BE2C (cell line): ENCODE measurements around the gene TUBB4B.
"Not testable (repeated sequence)": the region's sequence is repeated elsewhere in the genome, so short reads cannot be mapped to it uniquely, and the experiment has no call there.

Experiments used
- DNase-seq: peaks from one replicate; pipeline ENCODE4 v3.0.0-alpha.2; 2020
- H3K27me3 ChIP-seq: fragments of 250-450 bp; sonication (Bioruptor Pico); 2 replicates; pipeline ENCODE4 v1.5.1; 2020; ENCODE audit warnings: mild to moderate bottlenecking
- H3K36me3 ChIP-seq: fragments of 250-450 bp; sonication (Bioruptor Pico); 2 replicates; pipeline ENCODE4 v1.5.1; 2020; ENCODE audit warnings: mild to moderate bottlenecking
- H3K4me1 ChIP-seq: fragments of 250-450 bp; sonication (Bioruptor Pico); 2 replicates; pipeline ENCODE4 v1.5.1; 2020
- H3K4me3 ChIP-seq: 2 replicates; pipeline ENCODE4 v1.5.1; 2011; ENCODE audit warnings: low read depth, low read length
- H3K9me3 ChIP-seq: fragments of 250-450 bp; sonication (Bioruptor Pico); 2 replicates; pipeline ENCODE4 v1.5.1; 2020
- CTCF ChIP-seq: IDR thresholded peaks from 2 replicates; pipeline ENCODE4 v1.5.1; 2012; ENCODE audit warnings: mild to moderate bottlenecking, low read depth, low read length

TUBB4B gene

GRCh38 chr9:137240318-137240840, 708 bp upstream of the TUBB4B start:
- TF ChIP-seq CTCF: peak; percentile 9; the same call in 1 of the 2 replicates
- peaks cover 20% of the 10 kb centered on the region for H3K4me1 ChIP-seq

GRCh38 chr9:137241490-137242268, 592 bp downstream of the TUBB4B start:
- no peak for DNase-seq
- Histone ChIP-seq H3K27me3 (no peaks in the 10 kb centered on the region), H3K9me3 (no peaks in the 10 kb centered on the region), H3K4me3 (peak overlapping the region; percentile 83), H3K36me3 (peaks cover 24% of the 10 kb centered on the region), H3K4me1 (peaks cover 19% of the 10 kb centered on the region)
- no peak for TF ChIP-seq CTCF

More at GRCh38 chr9:137240318-137240840, 708 bp upstream of the TUBB4B start:
- H3K36me3 ChIP-seq: peaks cover 24% of the 10 kb centered on the region
- H3K9me3 ChIP-seq: no peaks in the 10 kb centered on the region
- H3K4me3 ChIP-seq: peak overlapping the region; percentile 76
- DNase-seq: peak; percentile 75
- H3K27me3 ChIP-seq: no peaks in the 10 kb centered on the region

- no peak for TF ChIP-seq CTCF
- H3K4me1 ChIP-seq: peaks cover 16% of the 10 kb centered on the region
- peak overlapping the region; percentile 83 for H3K4me3 ChIP-seq
- H3K27me3 ChIP-seq: no peaks in the 10 kb centered on the region
- no peak for DNase-seq
- no peaks in the 10 kb centered on the region for H3K9me3 ChIP-seq
- peaks cover 24% of the 10 kb centered on the region for H3K36me3 ChIP-seq
Measured at GRCh38 chr9:137242269-137243203, 1.4 kb downstream of the TUBB4B start.

GRCh38 chr9:137243266-137243625, 2.2 kb downstream of the TUBB4B start:
- H3K4me3 ChIP-seq, DNase-seq, H3K27me3 ChIP-seq, H3K9me3 ChIP-seq: not testable (repeated sequence)
- H3K4me1 ChIP-seq: peaks cover 16% of the 10 kb centered on the region
- peaks cover 24% of the 10 kb centered on the region for H3K36me3 ChIP-seq

GRCh38 chr9:137243626-137244485, 2.8 kb downstream of the TUBB4B start:
- Histone ChIP-seq H3K9me3 (no peaks in the 10 kb centered on the region), H3K4me1 (peaks cover 16% of the 10 kb centered on the region), H3K36me3 (peaks cover 24% of the 10 kb centered on the region), H3K4me3 (no peak overlapping the region), H3K27me3 (no peaks in the 10 kb centered on the region)
- no peak for TF ChIP-seq CTCF
- no peak for DNase-seq
